H9 (cell line): Measurements from ENCODE around the gene CCDC175. TPM values are rescaled to one million over a fixed set of nuclear protein-coding genes. Genes with fewer than 3 reads are reported as not detected.

ENCODE experiments used
- DNase-seq: peaks from one replicate; pipeline ENCODE4 v3.0.0-alpha.2; 2017
- H2AFZ ChIP-seq: one replicate; pipeline ENCODE4 v1.6.1; 2013; ENCODE audit warnings: mild to moderate bottlenecking, low read length, control low read depth, moderate library complexity
- H2AK5ac ChIP-seq: 2 replicates; pipeline ENCODE4 v1.6.1; 2013; ENCODE audit warnings: low read length, control low read depth, mixed read lengths; ENCODE audit not compliant: insufficient read length
- H2BK120ac ChIP-seq: one replicate; pipeline ENCODE4 v1.6.1; 2013; ENCODE audit warnings: low read depth, mild to moderate bottlenecking, low read length, control low read depth, inconsistent platforms; ENCODE audit not compliant: poor library complexity, severe bottlenecking
- H2BK12ac ChIP-seq: 2 replicates; pipeline ENCODE4 v1.6.1; 2013; ENCODE audit warnings: low read length, control low read depth, mixed read lengths, low read depth; ENCODE audit not compliant: insufficient read length
- H2BK15ac ChIP-seq: 2 replicates; pipeline ENCODE4 v1.6.1; 2013; ENCODE audit warnings: low read depth, low read length, control low read depth
- H2BK20ac ChIP-seq: one replicate; pipeline ENCODE4 v1.6.1; 2013; ENCODE audit warnings: low read depth, mild to moderate bottlenecking, low read length, control low read depth, inconsistent platforms; ENCODE audit not compliant: poor library complexity, severe bottlenecking
- H2BK5ac ChIP-seq: 2 replicates; pipeline ENCODE4 v1.6.1; 2013; ENCODE audit warnings: low read length, control low read depth, mixed read lengths; ENCODE audit not compliant: insufficient read length
- H3K14ac ChIP-seq: 2 replicates; pipeline ENCODE4 v1.6.1; 2013; ENCODE audit warnings: low read length, control low read depth; ENCODE audit not compliant: insufficient read depth
- H3K18ac ChIP-seq: 2 replicates; pipeline ENCODE4 v1.6.1; 2013; ENCODE audit warnings: low read depth, mild to moderate bottlenecking, mixed read lengths, low read length, control low read depth; ENCODE audit not compliant: insufficient read length
- H3K23ac ChIP-seq: 2 replicates; pipeline ENCODE4 v1.6.1; 2013; ENCODE audit warnings: low read length, control low read depth, mixed read lengths, low read depth; ENCODE audit not compliant: insufficient read length
- H3K23me2 ChIP-seq: 2 replicates; pipeline ENCODE4 v1.6.1; 2013; ENCODE audit warnings: low read depth, mild to moderate bottlenecking, mixed read lengths, low read length, control low read depth; ENCODE audit not compliant: insufficient read length, poor library complexity, severe bottlenecking
- H3K27ac ChIP-seq: 2 replicates; pipeline ENCODE4 v1.5.1; 2013; ENCODE audit warnings: low read length, control low read depth, mixed read lengths, low read depth; ENCODE audit not compliant: insufficient read length
- H3K27me3 ChIP-seq: 2 replicates; pipeline ENCODE4 v1.6.1; 2013; ENCODE audit warnings: low read length, control low read depth, inconsistent platforms; ENCODE audit not compliant: insufficient read depth
- H3K4ac ChIP-seq: 2 replicates; pipeline ENCODE4 v1.6.1; 2013; ENCODE audit warnings: low read depth, mild to moderate bottlenecking, control low read depth, inconsistent platforms, low read length, moderate library complexity
- H3K4me1 ChIP-seq: 2 replicates; pipeline ENCODE4 v1.6.1; 2013; ENCODE audit warnings: low read length, control low read depth, inconsistent platforms; ENCODE audit not compliant: insufficient read depth
- H3K4me2 ChIP-seq: 2 replicates; pipeline ENCODE4 v1.6.1; 2013; ENCODE audit warnings: low read length, control low read depth, mixed read lengths; ENCODE audit not compliant: insufficient read length, insufficient read depth
- H3K56ac ChIP-seq: 2 replicates; pipeline ENCODE4 v1.6.1; 2013; ENCODE audit warnings: low read depth, mild to moderate bottlenecking, mixed read lengths, low read length, control low read depth; ENCODE audit not compliant: insufficient read length
- H3K79me1 ChIP-seq: 2 replicates; pipeline ENCODE4 v1.6.1; 2013; ENCODE audit warnings: low read depth, mild to moderate bottlenecking, moderate library complexity, low read length, control low read depth, inconsistent platforms; ENCODE audit not compliant: insufficient read depth, poor library complexity, severe bottlenecking
- H3K79me2 ChIP-seq: 2 replicates; pipeline ENCODE4 v1.6.1; 2013; ENCODE audit warnings: low read length, control low read depth, inconsistent platforms; ENCODE audit not compliant: insufficient read depth
- H3K9ac ChIP-seq: 2 replicates; pipeline ENCODE4 v1.6.1; 2013; ENCODE audit warnings: low read length, control low read depth, mixed read lengths; ENCODE audit not compliant: insufficient read length; ENCODE audit errors: extremely low read depth
- H3K9me3 ChIP-seq: one replicate; pipeline ENCODE4 v1.6.1; 2013; ENCODE audit warnings: low read depth, low read length, inconsistent platforms; ENCODE audit not compliant: control insufficient read depth
- H3T11ph ChIP-seq: one replicate; pipeline ENCODE4 v1.6.1; 2013; ENCODE audit warnings: mild to moderate bottlenecking, low read length, control low read depth, inconsistent platforms
- H4K20me1 ChIP-seq: one replicate; pipeline ENCODE4 v1.6.1; 2013; ENCODE audit not compliant: control insufficient read depth, insufficient read length, insufficient read depth
- H4K5ac ChIP-seq: 2 replicates; pipeline ENCODE4 v1.6.1; 2013; ENCODE audit warnings: low read depth, mild to moderate bottlenecking, mixed read lengths, low read length, control low read depth; ENCODE audit not compliant: insufficient read length
- H4K8ac ChIP-seq: replicated peaks from 2 replicates; pipeline ENCODE4 v1.6.1; 2013; ENCODE audit warnings: low read length, control low read depth, mixed read lengths, low read depth; ENCODE audit not compliant: insufficient read length
- H4K91ac ChIP-seq: 2 replicates; pipeline ENCODE4 v1.6.1; 2013; ENCODE audit warnings: low read depth, mild to moderate bottlenecking, moderate library complexity, mixed read lengths, low read length, control low read depth; ENCODE audit not compliant: insufficient read length
- H3K27ac Mint-ChIP-seq, 3 experiments: 2 replicates in 2 of 3; 3 replicates in 1 of 3; pipeline ENCODE4 v1.8.0; 2020 to 2021; ENCODE audit warnings: mixed read lengths in 3 of 3, mild to moderate bottlenecking in 1 of 3, moderate library complexity in 1 of 3
- H3K27me3 Mint-ChIP-seq: 2 replicates; pipeline ENCODE4 v1.8.0; 2021; ENCODE audit warnings: low read depth, mild to moderate bottlenecking, moderate library complexity, mixed read lengths
- H3K36me3 Mint-ChIP-seq, 3 experiments: 2 replicates in 2 of 3; 3 replicates in 1 of 3; pipeline ENCODE4 v1.8.0; 2020 to 2021; ENCODE audit warnings: low read depth in 3 of 3, mixed read lengths in 3 of 3; ENCODE audit not compliant: insufficient read depth in 1 of 3
- H3K4me1 Mint-ChIP-seq, 2 experiments: 2 replicates each; pipeline ENCODE4 v1.8.0; 2020; ENCODE audit warnings: mixed read lengths in 2 of 2
- H3K4me3 Mint-ChIP-seq, 2 experiments: 2 replicates in 1 of 2; 3 replicates in 1 of 2; pipeline ENCODE4 v1.8.0; 2020 to 2021; ENCODE audit warnings: mild to moderate bottlenecking in 2 of 2, mixed read lengths in 2 of 2, moderate library complexity in 1 of 2
- H3K9me3 Mint-ChIP-seq, 2 experiments: 2 replicates in 1 of 2; 3 replicates in 1 of 2; pipeline ENCODE4 v1.8.0; 2020; ENCODE audit warnings: mild to moderate bottlenecking in 2 of 2, mixed read lengths in 2 of 2, moderate library complexity in 1 of 2
- CTCF ChIP-seq: fragments of 200-600 bp; sonication (generic); conservative IDR thresholded peaks from 3 replicates; pipeline ENCODE4 v1.8.0; 2021; ENCODE audit warnings: antibody characterized with exemption, mild to moderate bottlenecking
- WGBS: extraction: QIAGEN DNeasy Blood & Tissue Kit; methylation state at CpG from one replicate; pipeline ENCODE4 v1.1.7; 2013; ENCODE audit warnings: missing lambda C conversion rate, low lambda C conversion rate, mixed read lengths; ENCODE audit not compliant: insufficient read length; ENCODE audit errors: extremely low coverage; 5-methylcytosine and 5-hydroxymethylcytosine counted together
- total RNA-seq: library from RNA; stranded (reverse); gene quantifications from 2 replicates; pipeline ENCODE4 v1.2.1, GENCODE V29; 2021

The CCDC175 gene
- total RNA-seq, 1 experiment from 2014 or later = 0.09 TPM

GRCh38 chr14:59583755-59584154, 7.1 kb upstream of the CCDC175 start:
- Histone ChIP-seq H3K79me2 (no peaks in the 10 kb centered on the region), H3K9ac (no peak overlapping the region), H3K27ac (no peak overlapping the region), H3K4ac (no peak overlapping the region), H3K4me1 (no peaks in the 10 kb centered on the region; the same call in 1 of the 2 replicates), H3K23ac (no peak overlapping the region), H3K4me2 (no peak overlapping the region), H3K23me2 (no peaks in the 10 kb centered on the region), H2BK20ac (no peak overlapping the region), H4K8ac (no peak overlapping the region), H2BK12ac (no peak overlapping the region), H4K91ac (no peak overlapping the region), H3K79me1 (no peaks in the 10 kb centered on the region), H3K18ac (no peak overlapping the region), H4K5ac (no peak overlapping the region), H3K9me3 (no peaks in the 10 kb centered on the region), H2AK5ac (no peak overlapping the region), H2AFZ (peak overlapping the region; percentile 78), H3K27me3 (no peaks in the 10 kb centered on the region), H2BK15ac (no peak overlapping the region), H3K14ac (no peak overlapping the region), H2BK120ac (no peak overlapping the region), H4K20me1 (no peaks in the 10 kb centered on the region), H3K56ac (no peak overlapping the region), H2BK5ac (no peak overlapping the region), H3T11ph (no peak overlapping the region)
- no CpG with 5 or more reads among the region's 2 CpGs for WGBS
- no peak overlapping the region for H3K27ac Mint-ChIP-seq
- peak; percentile 45 for DNase-seq
- peaks cover 0 to 3% of the 10 kb centered on the region in 2 experiments; a peak in 3 of 4 replicates for H3K4me1 Mint-ChIP-seq
- TF ChIP-seq CTCF = no peak
- no peaks in the 10 kb centered on the region for H3K27me3 Mint-ChIP-seq
- H3K4me3 Mint-ChIP-seq = no peak overlapping the region
- no peaks in the 10 kb centered on the region for H3K9me3 Mint-ChIP-seq
- no peaks in the 10 kb centered on the region for H3K36me3 Mint-ChIP-seq
